Stimulated activated CD4-positive, alpha-beta T cell treated with anti-CD3 and anti-CD28 coated beads, Interleukin-1b, Interleukin-23, amount 100 ng/mL, for 1 hour (primary cell): Measurements from ENCODE around the gene DMRT2.

Experiments
- DNase-seq, 2 donors: peaks; one replicate each; pipeline ENCODE4 v3.0.0-alpha.2; 2020; ENCODE audit warnings: low read depth in 2 of 2

DMRT2 gene

DNA sequence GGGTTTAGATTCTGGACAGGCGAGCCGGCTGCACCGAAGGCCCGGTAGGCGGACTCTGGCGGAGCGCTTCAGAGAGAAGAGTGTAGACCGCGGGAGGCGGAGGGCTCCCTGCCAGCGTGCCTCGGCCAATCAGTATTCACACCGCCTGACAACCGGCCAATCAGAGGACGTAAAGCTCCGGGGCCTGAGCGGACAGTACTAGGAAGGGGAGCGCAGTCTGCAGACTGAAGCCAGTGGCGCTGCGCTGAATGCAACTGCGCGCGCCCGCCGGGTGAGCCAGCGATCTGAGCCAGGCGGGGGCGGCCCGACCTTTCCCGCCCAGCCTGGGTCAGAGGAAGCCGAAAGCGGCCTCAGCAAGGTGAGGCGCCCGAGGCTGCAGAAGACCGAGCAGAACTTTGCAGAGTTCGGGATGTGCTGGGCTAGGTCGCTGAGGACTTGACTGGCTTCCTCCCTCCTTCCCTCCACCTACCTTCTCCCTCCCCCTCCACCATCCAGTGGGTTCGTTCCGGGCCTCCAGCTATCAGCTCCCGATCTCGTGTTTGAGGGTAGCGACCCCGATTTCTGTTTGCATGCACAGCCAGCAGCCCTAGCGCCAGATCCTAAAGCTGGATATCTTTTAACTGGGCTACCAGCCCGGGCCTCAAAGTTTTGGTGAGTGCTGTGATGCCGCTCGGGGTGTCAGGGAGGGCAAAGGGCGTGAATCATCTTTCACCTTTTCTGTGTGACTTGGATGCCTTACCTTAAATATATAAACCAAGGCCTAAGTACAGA, at the start of gene DMRT2:
Gene DMRT2 (plus strand): TSS at position 233 of the 771 bp plus-strand sequence. CDS start 1,257 bp downstream, outside the sequence.
- no peak for DNase-seq

DNA sequence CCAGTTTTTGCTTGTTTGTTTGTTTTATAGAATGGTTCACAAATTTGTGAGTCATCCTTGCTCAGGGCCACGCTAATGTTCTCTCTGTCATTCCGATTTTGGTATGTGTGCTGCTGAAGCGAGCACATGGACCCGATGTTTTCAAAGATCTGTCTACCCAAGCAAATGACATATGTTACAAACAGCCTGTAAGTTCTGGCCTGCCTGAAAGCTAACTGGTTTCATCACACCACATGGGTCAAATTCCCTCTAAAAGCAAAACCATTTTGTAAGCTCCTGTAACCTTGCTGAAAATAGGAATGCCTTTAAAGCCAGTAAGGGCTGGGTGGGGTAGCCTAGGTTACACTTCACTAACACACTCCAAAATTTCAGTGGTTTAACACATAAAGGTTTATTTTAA, 48.3 kb upstream of the DMRT2 start:
- DNase-seq: no peak

DNA sequence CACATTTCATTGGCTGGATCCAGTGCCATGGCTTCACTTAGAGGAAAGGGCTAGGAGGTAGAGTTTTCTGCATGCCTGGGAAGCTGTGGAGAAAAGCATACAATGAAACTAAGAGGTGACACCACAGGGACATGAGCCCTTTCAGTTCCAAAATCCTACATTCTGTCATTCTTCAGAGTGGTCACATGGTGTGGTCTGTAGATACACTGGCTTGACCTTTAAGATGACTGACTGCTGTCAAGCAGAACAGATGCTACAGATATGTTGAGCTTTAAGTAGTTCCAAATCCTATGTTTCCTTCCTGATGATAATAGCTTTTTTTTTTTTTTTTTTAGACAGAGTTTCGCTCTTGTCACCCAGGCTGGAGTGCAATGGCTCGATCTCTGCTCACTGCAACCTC, 47.5 kb upstream of the DMRT2 start:
- DNase-seq: no peak

DNA sequence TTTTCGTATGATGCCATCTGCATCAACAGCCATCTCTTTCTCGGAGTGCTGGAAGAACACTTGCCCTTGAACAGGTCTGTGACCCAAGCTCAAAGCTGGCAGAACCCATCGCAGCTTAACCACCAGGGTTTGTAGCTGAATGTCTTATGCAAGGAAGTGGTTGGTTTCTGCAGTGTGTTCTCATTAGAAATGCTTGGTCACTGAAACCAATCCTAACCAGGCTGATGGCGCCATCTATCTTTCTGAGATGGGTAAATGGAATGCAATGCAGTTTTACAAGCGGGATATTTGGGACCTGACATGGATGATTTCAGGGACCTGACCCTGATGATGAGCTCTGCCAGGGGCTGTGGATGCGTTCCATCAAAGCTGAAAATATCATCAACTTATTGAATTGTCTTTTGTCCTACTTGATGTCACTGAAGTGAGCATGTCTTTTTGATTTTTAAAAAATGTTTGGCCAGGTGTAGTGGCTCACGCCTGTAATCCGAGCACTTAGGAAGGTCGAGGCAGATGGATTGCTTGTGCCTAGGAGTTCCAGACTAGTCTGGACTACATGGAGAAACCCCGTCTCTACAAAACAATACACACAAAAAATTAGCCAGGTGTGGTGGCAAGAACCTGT, 45.0 kb upstream of the DMRT2 start:
- no peak for DNase-seq

DNA sequence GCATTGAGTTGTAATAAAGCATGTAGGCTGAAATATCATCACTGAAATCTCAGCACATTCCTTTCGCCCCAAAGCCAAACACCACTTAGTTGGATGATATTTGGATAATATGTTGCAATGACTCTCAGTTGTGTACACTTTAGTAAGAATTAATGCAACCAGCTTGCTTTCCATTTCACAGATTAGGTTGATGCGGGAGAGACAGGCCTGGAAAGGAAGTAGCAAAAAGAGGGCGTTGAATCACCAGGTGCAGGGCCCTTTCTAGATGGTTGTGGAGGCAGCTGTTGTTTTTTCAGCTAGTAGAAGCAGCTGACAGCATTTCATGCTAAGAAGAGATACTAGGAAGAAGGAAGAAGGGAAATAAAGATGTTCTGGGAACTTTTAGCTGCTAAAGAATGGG, 42.8 kb upstream of the DMRT2 start:
- DNase-seq: no peak

DNA sequence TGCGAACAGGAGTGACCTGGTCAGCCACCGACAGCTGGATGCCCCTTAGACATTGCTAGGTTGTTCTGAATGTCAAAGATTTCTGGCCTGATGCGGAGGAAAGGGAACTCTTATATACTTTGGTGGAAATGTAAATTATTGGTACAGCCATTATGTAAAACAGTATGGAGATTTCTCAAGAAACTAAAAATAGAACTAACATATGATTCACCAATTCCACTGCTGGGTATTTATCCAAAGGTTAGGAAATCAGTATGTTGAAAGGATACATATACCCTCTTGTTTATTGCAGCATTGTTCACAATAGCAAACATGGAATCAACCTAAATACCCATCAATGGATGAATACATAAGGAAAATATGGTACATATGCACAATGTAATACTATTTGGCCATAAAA, 41.9 kb upstream of the DMRT2 start:
- DNase-seq: no peak

DNA sequence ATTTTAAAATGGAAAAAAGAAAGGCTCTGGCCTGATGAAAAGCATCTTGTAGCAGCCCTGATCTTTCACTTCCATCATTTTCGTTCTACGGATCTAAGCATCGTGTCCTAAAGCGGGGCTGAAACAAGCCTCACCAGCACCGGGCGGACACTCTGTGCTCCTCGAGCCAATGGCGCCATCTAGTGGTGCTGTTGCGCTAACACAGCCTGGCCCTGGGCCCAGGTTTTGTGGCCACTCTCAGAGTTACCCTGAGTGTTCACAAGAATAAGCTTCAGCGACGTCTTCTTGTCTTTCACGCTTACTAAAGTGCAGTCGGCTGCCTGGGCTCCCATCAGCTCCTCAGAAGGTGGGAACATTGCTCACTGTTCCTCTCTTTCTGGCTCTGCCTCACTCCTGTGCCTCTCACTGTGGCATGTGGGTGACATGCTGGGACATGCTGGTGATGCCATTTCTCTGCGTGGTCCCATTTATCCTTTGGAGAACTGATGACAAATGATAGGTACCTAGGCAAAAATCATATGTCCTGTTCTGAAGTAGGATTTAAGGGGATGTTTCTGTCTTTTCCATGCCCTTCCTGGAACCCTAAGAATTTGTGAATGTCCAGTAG, 41.0 kb upstream of the DMRT2 start:
- DNase-seq: peak; percentile 48 to 49

DNA sequence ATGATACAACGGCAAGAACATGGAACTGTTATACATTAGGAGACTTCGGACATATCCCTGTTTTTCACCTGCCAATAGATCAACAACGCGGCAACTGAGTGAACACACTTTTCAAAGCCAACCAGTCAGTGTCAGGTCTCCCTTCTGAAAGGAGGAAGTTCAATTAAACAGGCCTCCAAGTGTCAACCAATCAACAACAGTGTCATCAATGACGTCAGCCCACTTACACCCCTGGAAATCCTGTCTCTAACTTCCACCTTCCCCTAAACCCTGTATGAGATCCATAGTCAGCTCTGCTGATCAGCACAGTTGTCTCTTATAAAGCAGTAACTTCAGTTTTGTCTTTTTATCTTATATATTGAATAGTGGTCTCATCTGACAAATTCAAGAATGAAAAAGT, 37.1 kb upstream of the DMRT2 start:
- no peak for DNase-seq

DNA sequence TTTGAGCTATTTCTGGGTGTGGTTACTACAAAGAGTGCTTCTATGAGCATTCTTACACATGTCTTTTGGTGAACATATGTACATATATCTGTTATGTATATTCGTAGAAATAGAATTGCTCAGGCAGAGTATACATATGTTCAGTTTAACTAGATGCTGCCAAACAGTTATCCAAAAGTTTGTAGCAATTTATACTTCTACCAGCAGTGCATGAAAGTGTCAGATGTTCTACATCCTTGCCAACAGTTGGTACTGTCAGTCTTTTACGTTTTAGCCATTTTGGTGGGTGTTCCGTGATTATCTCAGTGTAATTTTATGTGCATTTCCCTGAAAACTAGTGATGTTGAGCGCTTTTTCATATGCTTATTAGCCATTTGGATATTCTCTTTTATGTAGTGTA, 35.9 kb upstream of the DMRT2 start:
- no peak for DNase-seq

DNA sequence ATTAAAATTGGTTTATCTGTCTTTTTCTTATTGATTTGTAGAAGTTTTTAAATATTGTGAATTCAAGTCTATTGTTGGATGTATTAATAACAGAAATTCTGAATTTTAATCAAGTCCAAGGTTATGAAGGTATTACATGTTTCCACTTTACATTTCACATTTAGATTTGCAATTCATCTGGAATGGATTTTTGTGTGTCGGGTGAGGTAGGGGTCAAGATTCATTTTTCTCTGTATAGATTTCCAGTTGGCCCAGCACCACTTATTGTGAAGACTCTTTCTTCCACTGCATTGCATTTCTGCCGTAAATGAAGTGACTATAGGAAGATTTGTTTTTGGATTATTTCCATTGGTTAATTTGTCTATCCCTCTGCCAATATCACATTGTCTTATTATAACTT, 35.5 kb upstream of the DMRT2 start:
- DNase-seq: no peak

DNA sequence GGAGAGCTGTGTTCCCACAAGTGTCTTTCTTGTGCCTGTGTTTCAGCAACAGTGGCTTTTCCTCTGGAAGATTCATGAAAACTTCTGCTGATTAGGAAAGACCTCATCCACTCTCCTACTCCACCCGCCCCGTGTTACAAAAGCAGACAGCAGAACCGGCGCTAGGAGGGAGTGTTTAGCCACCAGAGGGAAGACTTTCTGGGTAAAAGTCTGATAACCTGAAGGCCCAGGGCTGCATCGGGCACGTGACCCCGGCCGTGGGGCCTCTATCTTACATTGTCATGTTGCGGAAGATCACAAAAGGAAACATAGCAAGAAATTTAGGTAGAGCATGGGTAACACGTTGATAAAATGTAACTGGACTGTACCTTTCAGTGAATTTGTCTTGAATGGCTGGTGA, 32.0 kb upstream of the DMRT2 start:
- no peak for DNase-seq

DNA sequence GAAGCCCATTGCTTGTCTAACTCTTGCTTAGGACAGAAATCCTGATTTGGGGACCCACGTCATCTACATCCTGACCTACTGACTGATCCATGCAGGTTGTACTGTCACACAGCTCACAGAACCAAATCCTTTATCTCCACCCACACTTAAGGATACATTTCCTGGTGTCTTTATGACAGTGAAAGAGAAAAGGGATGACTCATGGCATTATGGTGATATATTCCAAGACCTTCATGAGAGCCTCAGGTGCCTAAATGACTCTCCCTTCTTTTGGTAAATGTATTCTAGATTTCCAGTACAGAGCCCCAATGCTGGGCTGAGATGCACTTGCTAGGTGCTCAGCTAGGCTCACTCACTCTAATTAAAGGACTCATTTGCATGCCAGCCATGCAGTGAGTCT, 26.0 kb upstream of the DMRT2 start:
- DNase-seq: no peak

DNA sequence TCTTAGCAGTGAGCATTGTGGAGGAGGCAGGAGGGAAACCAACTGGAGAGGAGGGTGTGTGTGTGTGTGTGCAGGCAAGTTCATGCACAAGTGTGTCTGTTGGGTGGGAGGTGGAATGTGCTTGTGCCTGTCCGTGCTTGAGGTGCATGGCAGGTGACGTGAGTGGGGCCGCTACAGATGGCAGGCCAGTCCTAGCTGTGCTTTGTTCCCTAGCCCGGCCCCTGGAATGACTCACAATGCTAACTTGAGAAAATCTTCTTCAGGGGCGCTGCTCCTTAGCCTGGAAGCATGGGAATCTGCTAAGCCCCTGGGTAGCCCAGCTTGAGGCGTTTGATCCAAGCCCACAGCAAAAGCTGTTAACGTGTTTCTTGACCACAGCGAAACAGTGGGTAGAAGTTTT, 25.0 kb upstream of the DMRT2 start:
- DNase-seq: no peak

DNA sequence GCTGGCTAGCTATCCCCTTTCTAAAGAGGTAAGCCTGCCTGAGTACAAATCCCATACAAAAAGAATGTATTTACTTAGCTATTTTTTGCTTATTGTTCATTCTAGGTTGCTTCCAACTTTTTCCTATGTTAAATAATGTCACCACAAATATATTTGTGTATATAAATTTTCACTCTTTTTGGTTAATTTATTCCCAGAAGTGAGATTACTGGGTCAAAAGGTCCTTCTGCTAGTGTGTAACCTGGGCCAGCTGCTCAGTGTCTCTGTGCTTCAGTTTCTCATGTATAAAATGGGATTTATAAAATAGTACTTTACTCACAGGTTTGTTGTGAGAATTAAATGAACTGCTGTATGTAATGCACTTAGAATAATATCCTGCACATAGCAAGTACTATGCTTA, 23.9 kb upstream of the DMRT2 start:
- no peak for DNase-seq

DNA sequence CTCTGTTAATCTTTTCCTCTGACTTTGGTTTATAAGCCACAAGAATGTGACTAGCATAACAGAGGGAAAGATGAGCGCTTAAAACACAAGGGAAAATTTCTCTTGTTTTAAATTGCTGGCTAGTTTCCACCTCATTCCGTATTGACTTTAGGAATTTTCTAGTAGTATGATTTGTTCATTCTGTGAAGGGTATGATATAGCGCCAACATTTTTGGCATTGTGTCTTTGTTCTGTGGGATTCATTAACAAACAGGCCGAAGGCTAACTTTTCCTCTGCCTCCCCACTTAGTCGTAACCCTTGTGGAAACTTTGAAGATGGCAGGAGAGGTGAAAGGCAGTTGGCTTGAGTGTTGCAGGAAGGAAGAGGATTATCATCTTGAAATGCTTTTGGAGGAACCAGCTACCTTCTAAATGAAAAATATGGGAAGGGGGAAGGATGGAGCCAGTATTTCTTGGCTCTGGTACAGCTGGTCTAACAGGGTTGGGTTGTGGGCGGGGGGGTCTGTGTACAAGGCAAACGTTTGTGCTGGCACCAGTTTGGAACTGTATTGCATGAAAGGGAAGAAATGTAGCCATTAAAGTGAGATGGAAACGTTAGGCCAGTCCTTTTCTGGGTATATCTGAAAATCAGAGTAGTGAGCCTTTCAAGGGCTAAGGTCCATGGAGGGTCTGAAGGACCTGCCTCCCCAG, 21.5 kb upstream of the DMRT2 start:
- DNase-seq: no peak

DNA sequence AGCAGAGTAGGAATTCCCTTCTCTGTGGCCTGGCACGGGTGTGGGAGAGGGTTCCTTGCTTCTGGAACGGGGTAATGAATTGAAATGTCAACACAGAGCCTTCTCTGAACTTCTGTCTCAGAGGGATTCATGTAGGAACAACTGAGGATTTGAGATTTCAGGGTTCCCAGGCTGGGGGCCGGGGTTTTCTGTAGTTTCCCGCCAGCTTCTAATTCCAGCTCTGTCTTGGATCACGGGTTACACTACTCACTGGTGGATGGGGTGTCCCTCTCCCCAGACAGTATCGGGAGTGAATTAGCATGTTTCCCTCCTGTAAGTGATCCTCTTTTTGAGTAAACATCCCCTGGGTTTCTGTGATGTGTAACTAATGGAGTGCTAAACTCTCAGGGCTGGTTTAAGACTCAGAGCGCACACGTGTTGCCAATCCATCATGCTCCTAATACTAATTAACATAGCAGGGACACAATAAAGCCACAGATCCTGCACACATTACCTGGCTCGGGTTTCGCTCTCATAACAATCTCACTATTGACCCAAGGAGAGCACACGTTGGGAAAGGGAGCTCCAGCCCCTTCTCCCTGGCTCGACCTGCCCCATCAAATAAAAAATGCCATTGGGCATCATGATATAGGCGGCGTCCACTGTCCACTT, 18.1 kb upstream of the DMRT2 start:
- no peak for DNase-seq

DNA sequence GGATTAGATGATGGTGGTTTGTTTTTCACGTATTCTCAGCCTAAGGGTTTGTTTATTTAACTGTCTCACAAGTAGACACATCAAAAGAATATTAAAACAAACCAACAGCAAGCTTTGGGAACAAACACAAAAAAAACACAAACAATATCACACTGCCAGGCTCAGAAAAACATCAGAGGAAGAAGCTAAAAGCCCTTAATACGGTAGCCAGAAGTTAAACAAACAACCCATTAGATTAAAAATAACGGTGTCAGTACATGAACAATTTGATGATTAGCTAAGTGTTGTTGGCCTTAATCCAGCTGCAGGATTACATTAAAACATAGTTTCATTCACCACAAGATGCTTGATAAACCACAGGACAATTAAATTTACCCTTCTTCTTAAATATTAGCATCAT, 15.9 kb upstream of the DMRT2 start:
- no peak for DNase-seq

DNA sequence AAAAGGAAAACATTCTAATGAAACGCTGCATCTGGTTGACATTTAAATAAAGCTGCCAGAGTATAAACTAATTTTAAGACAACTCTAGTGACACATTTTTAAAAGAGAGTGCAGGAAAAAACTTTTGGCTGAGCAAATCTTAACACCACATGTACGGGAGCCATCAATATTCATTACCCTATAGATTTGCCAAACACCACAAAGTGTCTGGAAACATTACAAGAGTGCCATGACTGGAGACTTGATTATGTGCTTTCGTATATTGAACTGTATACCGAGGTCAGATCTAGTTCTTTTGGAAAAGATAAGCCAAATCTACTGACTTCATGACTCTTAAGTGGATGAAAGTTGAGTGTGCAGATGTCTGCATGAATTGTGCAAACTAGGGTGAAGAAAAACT, 10.6 kb upstream of the DMRT2 start:
- DNase-seq: no peak

DNA sequence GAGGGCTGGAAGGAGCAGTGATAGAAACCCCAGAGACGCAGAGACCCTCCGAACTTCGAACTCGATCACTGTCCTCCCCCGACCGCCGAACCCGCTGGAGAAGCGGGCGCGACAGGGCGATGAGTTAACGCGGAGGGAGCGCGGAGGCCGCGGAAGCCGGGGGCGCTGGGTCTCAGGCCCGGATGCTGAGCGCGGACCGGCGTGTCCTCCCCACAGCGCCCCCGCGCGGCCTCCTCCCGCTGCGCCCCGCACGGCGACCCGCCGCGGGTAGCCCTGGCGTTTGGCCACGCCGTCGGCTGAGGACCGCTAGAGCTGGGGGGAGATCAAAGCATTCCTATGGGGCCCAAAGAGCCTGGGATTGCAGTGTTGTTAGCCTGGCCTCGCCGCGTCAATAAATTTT, 7.7 kb upstream of the DMRT2 start:
- DNase-seq: no peak

DNA sequence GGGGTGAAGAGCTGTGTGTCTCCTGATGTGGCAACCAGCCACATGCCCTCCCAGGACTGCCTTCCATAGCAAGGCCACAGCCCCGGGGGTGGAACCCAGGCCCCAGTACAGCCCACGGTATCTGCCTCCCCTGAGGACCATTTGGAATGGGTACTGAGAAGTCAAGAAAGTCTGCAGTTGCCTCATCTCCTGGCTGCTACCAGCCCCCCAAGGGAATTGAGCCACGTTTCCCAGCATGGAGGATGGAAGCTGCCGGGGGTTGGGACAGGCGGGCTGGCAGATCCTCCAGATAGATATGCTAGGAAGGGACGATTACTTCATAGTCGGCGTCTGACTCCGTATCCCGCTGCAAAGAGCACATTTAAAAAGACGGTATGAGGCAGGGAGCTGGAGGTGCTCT, 5.5 kb upstream of the DMRT2 start:
- no peak for DNase-seq

DNA sequence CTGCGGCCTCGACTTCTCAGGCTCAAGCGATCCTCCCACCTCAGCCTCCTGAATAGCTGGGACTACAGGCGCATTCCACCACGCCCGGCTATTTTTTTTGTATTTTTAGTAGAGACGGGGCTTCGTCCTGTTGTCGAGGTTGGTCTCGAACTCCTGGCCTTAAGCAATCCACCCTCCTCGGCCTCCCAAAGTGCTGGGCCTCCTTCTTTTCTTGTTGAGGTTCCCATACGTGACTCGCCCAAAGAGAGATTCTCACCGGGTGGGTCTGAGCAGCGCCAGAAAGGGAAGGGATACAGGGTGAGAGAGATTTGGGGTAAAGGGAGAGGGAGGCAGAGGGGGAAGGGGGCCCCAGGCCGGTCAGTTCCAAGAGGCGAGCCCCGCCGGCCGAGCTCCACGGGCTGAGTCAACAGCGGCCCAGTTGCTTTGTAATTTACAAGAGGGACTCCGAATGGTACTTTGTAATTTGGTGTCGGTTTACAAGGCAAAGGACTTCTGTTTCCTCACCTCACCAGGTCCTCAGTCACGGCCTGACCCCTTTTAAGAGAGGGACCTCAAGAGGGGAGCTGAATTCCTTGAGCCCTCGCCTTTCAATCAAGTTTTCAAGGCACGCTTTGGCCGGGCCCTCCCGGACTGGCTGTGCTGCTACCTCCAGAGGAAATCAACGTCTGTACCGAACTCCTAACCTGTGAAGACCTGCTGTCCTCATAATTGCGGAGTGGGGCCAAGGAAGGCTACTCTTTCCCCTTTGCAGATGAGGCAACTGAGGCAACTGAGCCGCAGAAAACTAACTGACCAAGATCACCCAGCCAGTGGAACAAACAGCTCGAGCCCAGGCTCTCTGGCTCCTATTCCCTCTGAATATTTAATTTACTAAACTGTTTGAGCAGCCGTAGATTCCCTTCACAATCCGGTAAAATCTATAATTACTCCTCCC, 3.3 kb upstream of the DMRT2 start:
- no peak for DNase-seq
